ENCODE data around the gene HFE.
"Not testable (repeated sequence)": the region's sequence is repeated elsewhere in the genome, so short reads cannot be mapped to it uniquely, and the experiment has no call there.

HFE gene

DNA sequence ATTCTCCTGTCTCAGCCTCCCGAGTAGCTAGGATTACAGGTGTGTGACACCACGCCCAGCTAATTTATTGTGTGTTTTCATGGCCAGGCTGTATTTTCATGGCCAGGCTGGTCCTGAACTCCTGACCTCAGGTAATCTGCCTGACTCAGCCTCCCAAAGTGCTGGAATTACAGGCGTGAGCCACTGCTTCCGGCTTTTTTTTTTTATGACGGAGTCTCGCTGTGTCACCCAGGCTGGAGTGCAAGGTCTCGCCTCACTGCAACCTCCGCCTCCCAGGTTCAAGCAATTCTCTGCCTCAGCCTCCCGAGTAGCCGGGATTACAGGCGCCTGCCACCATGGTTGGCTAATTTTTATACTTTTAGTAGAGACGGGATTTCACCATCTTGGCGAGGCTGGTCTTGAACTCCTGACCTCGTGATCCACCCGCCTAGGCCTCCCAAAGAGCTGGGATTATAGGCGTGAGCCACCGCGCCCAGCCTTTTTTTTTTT, 34.4 kb upstream of the HFE start:
- H2BK15ac ChIP-seq (replicated peaks; ENCODE audit: low read depth); H3K79me1 ChIP-seq (ENCODE audit: low read length); H3K9ac ChIP-seq (ENCODE audit: low read length); H3K56ac ChIP-seq (ENCODE audit: low read length); H2BK120ac ChIP-seq (ENCODE audit: low read depth, low read length); DNase-seq; H3K27me3 ChIP-seq (ENCODE audit: insufficient read depth, low read length, poor library complexity); H4K8ac ChIP-seq (ENCODE audit: low read depth, low read length); H3K4me3 ChIP-seq (ENCODE audit: low read length); H4K5ac ChIP-seq (ENCODE audit: low read length); H3K79me2 ChIP-seq (ENCODE audit: control insufficient read depth, insufficient read depth, low read length); H3K36me3 ChIP-seq (ENCODE audit: control insufficient read depth, insufficient read depth, low read length); H2BK5ac ChIP-seq (ENCODE audit: low read length); H2AK5ac ChIP-seq (ENCODE audit: low read length); H3K23ac ChIP-seq (ENCODE audit: low read length); H3K4me2 ChIP-seq (ENCODE audit: low read length); H3K4me1 ChIP-seq (ENCODE audit: control insufficient read depth, low read depth, low read length); H3K27ac ChIP-seq (ENCODE audit: low read depth, low read length); H3K18ac ChIP-seq (ENCODE audit: low read length): not testable (repeated sequence)
- H3K4ac ChIP-seq (ENCODE audit: low read depth, low read length), result peak overlapping the region; percentile 79
- WGBS (ENCODE audit: extremely low coverage, insufficient coverage, low lambda C conversion rate), result no CpG with 5 or more reads among the region's 18 CpGs

DNA sequence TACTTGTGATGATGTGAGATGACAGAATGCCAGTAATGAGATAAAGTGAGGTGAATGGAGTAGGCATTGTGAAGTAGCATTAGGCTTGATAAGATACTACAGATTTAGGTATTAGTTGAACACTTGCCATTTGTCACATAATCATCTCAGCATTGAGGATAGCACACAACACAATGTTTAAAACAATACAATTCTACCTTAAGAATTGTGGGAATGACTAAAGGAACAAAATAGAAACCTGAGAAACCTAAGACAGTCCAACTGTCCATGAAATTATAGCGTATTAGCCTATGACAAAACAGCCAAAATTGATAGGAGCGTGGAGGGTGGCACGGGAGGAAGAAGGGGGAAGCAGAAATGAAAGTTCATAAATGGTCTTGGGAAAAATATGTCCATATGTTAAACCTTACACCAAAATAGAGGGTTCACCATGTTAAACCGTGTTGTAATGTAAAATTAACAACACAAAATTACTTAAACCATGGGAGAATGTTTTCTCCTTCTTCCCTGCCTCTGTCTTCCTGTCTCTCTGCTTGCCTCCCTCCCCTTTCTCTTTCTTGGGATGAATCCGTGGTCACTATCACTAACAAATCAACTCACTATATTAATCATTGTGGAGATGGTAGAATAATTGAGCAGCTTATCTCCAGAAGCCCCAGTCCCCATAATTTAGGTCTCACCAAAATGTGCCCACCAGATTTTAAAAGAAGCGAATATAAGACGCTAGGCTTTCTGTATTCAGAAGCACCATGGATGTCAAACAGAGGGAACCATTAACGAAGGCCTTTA, 33.0 kb upstream of the HFE start:
- Histone ChIP-seq H4K5ac (ENCODE audit: low read length) (no peak overlapping the region), H3K27ac (ENCODE audit: low read depth, low read length) (peak overlapping the region; percentile 75)
- WGBS (ENCODE audit: extremely low coverage, insufficient coverage, low lambda C conversion rate), result no CpG with 5 or more reads among the region's 8 CpGs

DNA sequence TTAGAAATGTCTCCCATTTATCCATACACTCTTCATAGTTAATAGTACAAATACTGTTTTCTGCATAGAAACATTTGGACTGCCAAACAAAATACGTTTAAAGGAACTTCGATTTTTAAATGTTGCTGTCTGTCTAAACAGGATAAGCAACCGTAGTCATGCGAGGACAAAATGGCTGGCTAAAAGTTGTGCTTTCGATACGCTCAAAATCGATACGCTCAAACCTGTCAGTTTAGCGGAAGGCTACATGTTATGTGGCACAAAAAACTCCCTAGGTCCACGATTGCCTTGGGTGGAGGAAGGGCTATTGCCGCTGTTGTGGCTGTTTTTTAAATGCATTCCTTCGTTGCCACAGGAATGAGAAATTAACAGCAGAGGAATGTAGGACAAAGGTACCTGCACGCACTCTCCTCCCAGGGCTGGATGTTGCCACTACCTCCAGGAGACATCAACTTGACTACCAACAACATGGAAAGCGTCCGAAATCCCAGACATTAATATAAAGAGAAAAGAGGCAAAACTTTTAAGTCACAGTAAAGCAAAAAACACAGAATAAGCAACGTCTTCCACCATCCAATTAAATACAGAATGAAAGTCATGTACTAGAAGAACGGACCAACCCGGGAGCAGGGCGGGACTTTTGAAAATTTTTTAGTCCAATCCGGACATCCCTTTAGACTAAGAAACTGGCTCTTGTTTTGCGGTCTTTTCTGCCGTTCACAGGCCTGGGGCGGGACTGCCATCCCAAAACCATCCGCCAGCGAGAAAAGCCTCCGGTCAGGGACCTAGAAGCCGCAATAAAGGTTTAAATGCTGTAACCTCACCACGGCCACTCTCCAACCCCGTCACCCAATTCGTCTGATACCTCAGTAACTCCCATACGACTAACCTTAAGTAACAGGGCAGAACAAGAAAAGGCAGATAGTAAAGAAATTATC, 32.2 kb upstream of the HFE start:
- H4K5ac ChIP-seq (ENCODE audit: low read length), result no peak overlapping the region
- H3K27ac ChIP-seq (ENCODE audit: low read depth, low read length), result peak overlapping the region; percentile 96
- peak overlapping the region; percentile 85 for H3K4me2 ChIP-seq (ENCODE audit: low read length)
- peak overlapping the region; percentile 47 for H2BK5ac ChIP-seq (ENCODE audit: low read length)
- H3K4ac ChIP-seq (ENCODE audit: low read depth, low read length), result peak overlapping the region; percentile 65
- H3K4me1 ChIP-seq (ENCODE audit: control insufficient read depth, low read depth, low read length), result no peaks in the 10 kb centered on the region
- no peak overlapping the region for H2AK5ac ChIP-seq (ENCODE audit: low read length)
- no peak overlapping the region for H2BK15ac ChIP-seq (replicated peaks; ENCODE audit: low read depth)
- H3K18ac ChIP-seq (ENCODE audit: low read length), result peak overlapping the region; percentile 94
- no peaks in the 10 kb centered on the region for H3K36me3 ChIP-seq (ENCODE audit: control insufficient read depth, insufficient read depth, low read length)
- no peak overlapping the region for H4K8ac ChIP-seq (ENCODE audit: low read depth, low read length)
- H3K79me2 ChIP-seq (ENCODE audit: control insufficient read depth, insufficient read depth, low read length), result no peaks in the 10 kb centered on the region
- no peaks in the 10 kb centered on the region for H3K79me1 ChIP-seq (ENCODE audit: low read length)
- no peaks in the 10 kb centered on the region for H3K27me3 ChIP-seq (ENCODE audit: insufficient read depth, low read length, poor library complexity)
- H3K23ac ChIP-seq (ENCODE audit: low read length), result no peak overlapping the region
- DNase-seq, result peak; percentile 98
- no peak overlapping the region for H2BK120ac ChIP-seq (ENCODE audit: low read depth, low read length)
- peak overlapping the region; percentile 88 for H3K9ac ChIP-seq (ENCODE audit: low read length)
- no CpG with 5 or more reads among the region's 31 CpGs for WGBS (ENCODE audit: extremely low coverage, insufficient coverage, low lambda C conversion rate)
- peak overlapping the region; percentile 96 for H3K56ac ChIP-seq (ENCODE audit: low read length)
- H3K4me3 ChIP-seq (ENCODE audit: low read length), result peak overlapping the region; percentile 87

More for the DNA sequence above, 33.0 kb upstream of the HFE start:
- Histone ChIP-seq H3K4me1 (ENCODE audit: control insufficient read depth, low read depth, low read length) (no peaks in the 10 kb centered on the region), H3K36me3 (ENCODE audit: control insufficient read depth, insufficient read depth, low read length) (no peaks in the 10 kb centered on the region), H3K27me3 (ENCODE audit: insufficient read depth, low read length, poor library complexity) (no peaks in the 10 kb centered on the region), H2BK5ac (ENCODE audit: low read length) (no peak overlapping the region), H3K4ac (ENCODE audit: low read depth, low read length) (peak overlapping the region; percentile 43), H3K56ac (ENCODE audit: low read length) (peak overlapping the region; percentile 96), H3K18ac (ENCODE audit: low read length) (no peak overlapping the region), H3K4me2 (ENCODE audit: low read length) (peak overlapping the region; percentile 85), H4K8ac (ENCODE audit: low read depth, low read length) (no peak overlapping the region), H2AK5ac (ENCODE audit: low read length) (no peak overlapping the region), H3K9ac (ENCODE audit: low read length) (peak overlapping the region; percentile 88), H3K23ac (ENCODE audit: low read length) (no peak overlapping the region), H2BK15ac (replicated peaks; ENCODE audit: low read depth) (peak overlapping the region; percentile 97), H3K4me3 (ENCODE audit: low read length) (peak overlapping the region; percentile 16), H3K79me2 (ENCODE audit: control insufficient read depth, insufficient read depth, low read length) (no peaks in the 10 kb centered on the region), H2BK120ac (ENCODE audit: low read depth, low read length) (no peak overlapping the region), H3K79me1 (ENCODE audit: low read length) (no peaks in the 10 kb centered on the region)
- DNase-seq, result no peak

DNA sequence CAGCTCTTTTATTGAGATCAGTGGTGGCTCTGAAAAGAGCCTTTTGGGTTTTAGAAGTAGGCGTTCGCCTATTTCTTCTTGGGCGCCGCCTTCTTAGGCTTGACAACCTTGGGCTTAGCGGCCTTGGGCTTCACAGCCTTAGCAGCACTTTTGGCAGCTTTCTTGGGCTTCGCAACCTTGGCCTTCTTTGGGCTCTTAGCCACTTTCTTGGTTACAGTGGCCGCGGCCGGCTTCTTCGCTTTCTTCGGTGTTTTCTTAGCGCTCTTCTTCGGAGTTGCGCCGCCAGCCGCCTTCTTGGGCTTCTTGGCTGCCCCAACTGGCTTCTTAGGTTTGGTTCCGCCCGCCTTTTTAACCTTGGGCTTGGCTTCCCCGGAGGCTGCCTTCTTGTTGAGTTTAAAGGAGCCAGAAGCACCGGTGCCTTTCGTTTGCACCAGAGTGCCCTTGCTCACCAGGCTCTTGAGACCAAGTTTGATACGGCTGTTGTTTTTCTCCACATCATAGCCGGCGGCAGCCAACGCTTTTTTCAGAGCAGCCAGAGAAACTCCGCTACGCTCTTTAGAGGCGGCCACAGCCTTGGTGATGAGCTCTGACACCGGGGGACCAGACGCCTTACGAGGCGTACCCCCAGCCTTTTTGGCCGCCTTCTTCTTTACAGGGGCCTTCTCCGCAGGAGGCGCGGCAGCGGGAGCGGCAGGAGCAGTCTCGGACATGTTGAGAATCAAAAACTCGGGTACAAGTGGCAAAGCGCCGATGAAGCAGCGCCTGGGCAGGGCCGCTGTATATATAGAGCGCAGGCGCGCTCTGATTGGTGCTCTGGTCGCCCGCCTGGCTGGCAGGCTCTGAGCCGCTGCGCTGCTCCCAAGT, 31.3 kb upstream of the HFE start:
- H3K27me3 ChIP-seq (ENCODE audit: insufficient read depth, low read length, poor library complexity), result no peaks in the 10 kb centered on the region
- peak overlapping the region; percentile 74 for H3K4me2 ChIP-seq (ENCODE audit: low read length)
- H2BK15ac ChIP-seq (replicated peaks; ENCODE audit: low read depth), result no peak overlapping the region
- peak overlapping the region; percentile 88 for H3K9ac ChIP-seq (ENCODE audit: low read length)
- WGBS (ENCODE audit: extremely low coverage, insufficient coverage, low lambda C conversion rate), result no CpG with 5 or more reads among the region's 51 CpGs
- H3K56ac ChIP-seq (ENCODE audit: low read length), result peak overlapping the region; percentile 91
- H3K18ac ChIP-seq (ENCODE audit: low read length), result peak overlapping the region; percentile 94
- no peaks in the 10 kb centered on the region for H3K79me1 ChIP-seq (ENCODE audit: low read length)
- H2BK5ac ChIP-seq (ENCODE audit: low read length), result peak overlapping the region; percentile 59
- H3K4me3 ChIP-seq (ENCODE audit: low read length), result peak overlapping the region; percentile 87
- no peaks in the 10 kb centered on the region for H3K4me1 ChIP-seq (ENCODE audit: control insufficient read depth, low read depth, low read length)
- no peak overlapping the region for H4K8ac ChIP-seq (ENCODE audit: low read depth, low read length)
- H3K79me2 ChIP-seq (ENCODE audit: control insufficient read depth, insufficient read depth, low read length), result no peaks in the 10 kb centered on the region
- peak overlapping the region; percentile 61 for H2BK120ac ChIP-seq (ENCODE audit: low read depth, low read length)
- peak overlapping the region; percentile 65 for H3K4ac ChIP-seq (ENCODE audit: low read depth, low read length)
- peak overlapping the region; percentile 96 for H3K27ac ChIP-seq (ENCODE audit: low read depth, low read length)
- no peak overlapping the region for H4K5ac ChIP-seq (ENCODE audit: low read length)
- DNase-seq, result peak; percentile 93
- H3K23ac ChIP-seq (ENCODE audit: low read length), result peak overlapping the region; percentile 73
- H3K36me3 ChIP-seq (ENCODE audit: control insufficient read depth, insufficient read depth, low read length), result no peaks in the 10 kb centered on the region
- no peak overlapping the region for H2AK5ac ChIP-seq (ENCODE audit: low read length)

DNA sequence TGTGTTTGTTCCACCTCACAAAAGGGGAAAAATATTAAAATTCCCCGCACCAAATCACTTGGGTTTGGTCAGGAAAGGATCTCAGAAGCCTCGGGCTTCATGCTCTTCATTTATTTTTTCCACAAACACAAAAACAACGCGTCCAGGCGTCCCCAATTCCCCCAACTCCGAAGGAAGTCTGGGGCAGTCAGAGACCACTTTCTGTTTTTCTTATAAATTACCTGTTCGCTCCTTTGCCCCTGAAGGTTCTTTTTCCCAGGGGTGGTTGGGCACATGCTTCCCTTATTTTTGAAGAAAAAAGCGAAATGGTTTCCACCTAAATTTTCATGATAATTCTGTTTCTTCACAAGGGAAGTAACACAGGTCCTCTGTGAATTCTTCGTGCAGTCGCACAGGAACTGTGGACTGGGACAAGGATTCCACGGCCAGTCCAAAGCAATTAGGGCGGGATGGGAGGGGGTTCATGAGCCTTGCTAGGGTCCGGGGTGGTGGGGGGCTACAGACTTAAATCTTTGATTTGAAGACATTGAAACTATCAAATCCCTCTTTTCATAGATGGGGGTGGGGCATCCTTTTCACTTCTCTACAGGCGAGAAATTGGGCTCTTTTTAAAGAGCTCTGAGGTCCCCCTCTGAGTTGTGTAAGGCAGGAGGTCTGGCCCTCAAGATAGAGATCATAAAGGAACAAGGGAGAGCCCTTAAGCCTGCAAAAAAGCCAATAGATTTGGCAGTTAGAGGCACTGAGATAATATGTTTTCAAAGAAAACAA, 30.5 kb upstream of the HFE start:
- Histone ChIP-seq H3K18ac (ENCODE audit: low read length) (peak overlapping the region; percentile 82), H3K4me2 (ENCODE audit: low read length) (peak overlapping the region; percentile 7), H3K36me3 (ENCODE audit: control insufficient read depth, insufficient read depth, low read length) (no peaks in the 10 kb centered on the region), H3K4ac (ENCODE audit: low read depth, low read length) (peak overlapping the region; percentile 44), H3K27me3 (ENCODE audit: insufficient read depth, low read length, poor library complexity) (no peaks in the 10 kb centered on the region), H4K8ac (ENCODE audit: low read depth, low read length) (no peak overlapping the region), H3K9ac (ENCODE audit: low read length) (peak overlapping the region; percentile 63), H2BK5ac (ENCODE audit: low read length) (peak overlapping the region; percentile 57), H3K56ac (ENCODE audit: low read length) (peak overlapping the region; percentile 69), H2BK120ac (ENCODE audit: low read depth, low read length) (peak overlapping the region; percentile 61), H2BK15ac (replicated peaks; ENCODE audit: low read depth) (peak overlapping the region; percentile 27), H3K27ac (ENCODE audit: low read depth, low read length) (peak overlapping the region; percentile 31), H4K5ac (ENCODE audit: low read length) (no peak overlapping the region), H3K79me2 (ENCODE audit: control insufficient read depth, insufficient read depth, low read length) (no peaks in the 10 kb centered on the region), H2AK5ac (ENCODE audit: low read length) (no peak overlapping the region), H3K79me1 (ENCODE audit: low read length) (no peaks in the 10 kb centered on the region), H3K4me3 (ENCODE audit: low read length) (no peak overlapping the region), H3K4me1 (ENCODE audit: control insufficient read depth, low read depth, low read length) (no peaks in the 10 kb centered on the region), H3K23ac (ENCODE audit: low read length) (no peak overlapping the region)
- peak; percentile 59 for DNase-seq
- no CpG with 5 or more reads among the region's 14 CpGs for WGBS (ENCODE audit: extremely low coverage, insufficient coverage, low lambda C conversion rate)

Measured in mesendoderm (in vitro differentiated cells).